ENCODE measurements around the gene PAX7. TPM values are rescaled to one million over a fixed set of nuclear protein-coding genes. Genes with fewer than 3 reads are reported as not detected.

PAX7 gene
- total RNA-seq, 1 experiment from 2014 or later: not detected

DNA sequence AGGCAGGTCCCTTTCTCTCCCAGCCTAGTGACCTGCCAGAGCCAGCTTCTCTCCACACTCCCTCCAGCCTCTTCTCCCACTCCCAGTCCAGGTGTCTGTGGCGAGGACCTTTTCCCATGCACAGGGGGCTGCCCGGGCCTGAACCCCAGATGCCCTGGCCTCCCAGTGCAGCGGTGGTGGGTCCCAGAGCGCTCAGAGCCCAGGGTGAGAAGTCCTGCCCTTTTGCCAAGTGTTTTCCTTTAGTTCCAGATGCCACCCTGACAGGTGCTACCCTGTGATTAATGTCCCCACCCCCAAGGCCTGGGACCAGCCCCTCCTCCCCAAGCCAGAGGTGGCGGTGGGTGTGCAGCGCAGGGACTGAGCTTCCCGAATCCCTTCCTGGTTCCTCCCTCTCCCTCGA lies 90.4 kb downstream of the PAX7 start:
- H3K9me3 ChIP-seq (replicated peaks): no peaks in the 10 kb centered on the region
- DNase-seq (ENCODE audit: low read depth in 1 of 2, low spot score in 2 of 2): no peak
- no peak overlapping the region for H3K4me3 ChIP-seq
- H3K36me3 ChIP-seq: no peaks in the 10 kb centered on the region
- H3K27ac ChIP-seq: no peak overlapping the region
- no peaks in the 10 kb centered on the region for H3K4me1 ChIP-seq (replicated peaks)
- peaks cover 91% of the 10 kb centered on the region for H3K27me3 ChIP-seq (replicated peaks)

DNA sequence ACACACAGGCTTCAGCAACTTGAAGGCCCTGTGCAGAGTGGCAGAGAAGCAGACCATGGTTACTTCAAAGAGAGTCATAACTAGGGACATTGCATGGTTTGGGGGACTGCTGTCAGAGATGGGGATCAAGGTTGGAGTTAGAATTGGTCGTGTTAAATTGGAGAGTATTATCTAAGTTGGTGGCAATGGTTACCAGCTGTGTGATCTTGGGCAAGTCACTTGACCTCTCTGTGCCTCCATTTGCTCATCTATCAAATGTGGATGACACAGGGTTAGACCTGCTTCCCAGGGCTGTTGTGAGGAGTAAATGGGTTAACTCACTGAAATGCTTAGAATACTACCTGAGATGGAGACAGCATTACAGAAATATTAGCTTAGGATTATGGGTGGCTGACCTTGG lies 91.1 kb downstream of the PAX7 start:
- Histone ChIP-seq H3K9me3 (replicated peaks) (no peaks in the 10 kb centered on the region), H3K36me3 (no peaks in the 10 kb centered on the region), H3K27ac (no peak overlapping the region), H3K4me1 (replicated peaks) (no peaks in the 10 kb centered on the region), H3K4me3 (no peak overlapping the region), H3K27me3 (replicated peaks) (peaks cover 95% of the 10 kb centered on the region)
- no peak for DNase-seq (ENCODE audit: low read depth in 1 of 2, low spot score in 2 of 2)

GRCh38 chr1:18722270-18722669 lies 91.6 kb downstream of the PAX7 start:
- Histone ChIP-seq H3K9me3 (replicated peaks) (no peaks in the 10 kb centered on the region), H3K27me3 (replicated peaks) (peaks cover 90% of the 10 kb centered on the region), H3K27ac (no peak overlapping the region), H3K4me3 (no peak overlapping the region), H3K36me3 (no peaks in the 10 kb centered on the region), H3K4me1 (replicated peaks) (no peaks in the 10 kb centered on the region)
- DNase-seq (ENCODE audit: low read depth in 1 of 2, low spot score in 2 of 2): no peak

DNA sequence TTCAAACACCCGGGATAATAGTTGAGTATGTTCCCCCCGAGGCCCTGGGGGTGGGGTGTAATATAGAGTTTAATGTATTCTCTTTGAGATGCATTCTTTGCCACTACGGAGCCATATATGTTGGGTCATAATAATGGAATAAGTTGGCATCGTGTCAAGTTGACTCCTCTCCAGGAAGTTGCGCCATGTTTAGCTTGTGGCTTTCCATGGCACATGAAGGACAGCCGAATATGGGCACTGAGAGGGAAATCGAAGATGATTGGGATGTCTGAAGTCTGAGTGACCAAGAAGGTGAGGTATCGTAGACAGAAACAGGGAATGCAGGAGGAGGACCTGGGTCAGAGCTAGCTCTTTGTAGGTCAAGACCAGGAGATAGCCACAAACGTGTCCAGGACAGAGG lies 92.6 kb downstream of the PAX7 start:
- peaks cover 81% of the 10 kb centered on the region for H3K27me3 ChIP-seq (replicated peaks)
- H3K9me3 ChIP-seq (replicated peaks): no peaks in the 10 kb centered on the region
- no peak overlapping the region for H3K27ac ChIP-seq
- H3K4me1 ChIP-seq (replicated peaks): no peaks in the 10 kb centered on the region
- H3K4me3 ChIP-seq: no peak overlapping the region
- no peaks in the 10 kb centered on the region for H3K36me3 ChIP-seq
- no peak for DNase-seq (ENCODE audit: low read depth in 1 of 2, low spot score in 2 of 2)

- Histone ChIP-seq H3K27ac (no peak overlapping the region), H3K4me3 (no peak overlapping the region)
- DNase-seq (ENCODE audit: low read depth in 1 of 2, low spot score in 2 of 2): no peak
Measured at GRCh38 chr1:18723701-18724411, 93.2 kb downstream of the PAX7 start.

GRCh38 chr1:18724801-18725200 lies 94.2 kb downstream of the PAX7 start:
- H3K27ac ChIP-seq: no peak overlapping the region
- H3K4me1 ChIP-seq (replicated peaks): no peaks in the 10 kb centered on the region
- no peak overlapping the region for H3K4me3 ChIP-seq
- H3K36me3 ChIP-seq: no peaks in the 10 kb centered on the region
- peaks cover 72% of the 10 kb centered on the region for H3K27me3 ChIP-seq (replicated peaks)
- DNase-seq (ENCODE audit: low read depth in 1 of 2, low spot score in 2 of 2): no peak
- H3K9me3 ChIP-seq (replicated peaks): no peaks in the 10 kb centered on the region

More at GRCh38 chr1:18723701-18724411, 93.2 kb downstream of the PAX7 start:
- H3K27me3 ChIP-seq (replicated peaks): peaks cover 74% of the 10 kb centered on the region
- H3K4me1 ChIP-seq (replicated peaks): no peaks in the 10 kb centered on the region
- no peaks in the 10 kb centered on the region for H3K36me3 ChIP-seq
- no peaks in the 10 kb centered on the region for H3K9me3 ChIP-seq (replicated peaks)

GRCh38 chr1:18725231-18725895 lies 94.7 kb downstream of the PAX7 start:
- H3K4me1 ChIP-seq (replicated peaks): no peaks in the 10 kb centered on the region
- H3K27ac ChIP-seq: no peak overlapping the region
- no peaks in the 10 kb centered on the region for H3K9me3 ChIP-seq (replicated peaks)
- no peak for DNase-seq (ENCODE audit: low read depth in 1 of 2, low spot score in 2 of 2)
- H3K36me3 ChIP-seq: no peaks in the 10 kb centered on the region
- H3K27me3 ChIP-seq (replicated peaks): peaks cover 71% of the 10 kb centered on the region
- H3K4me3 ChIP-seq: no peak overlapping the region

DNA sequence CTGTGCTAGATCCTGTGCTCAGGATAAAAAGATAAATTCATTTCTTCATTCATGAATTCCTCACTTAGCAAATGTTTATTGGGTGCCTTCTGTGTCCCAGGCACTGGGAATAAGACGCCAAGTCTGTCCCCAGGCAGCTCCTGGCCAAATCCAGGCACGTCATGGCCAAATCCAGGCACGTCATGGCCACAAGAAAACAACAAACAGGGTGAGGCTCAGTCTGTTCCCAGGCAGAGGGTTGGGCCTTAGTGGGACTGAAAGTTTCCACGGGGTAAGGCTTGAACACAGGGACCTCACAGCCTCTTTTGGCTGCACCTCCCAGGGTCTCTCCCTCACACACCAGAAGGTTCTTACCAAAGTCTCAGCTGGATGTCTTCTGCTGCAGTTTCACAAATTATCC lies 95.7 kb downstream of the PAX7 start:
- no peak for DNase-seq (ENCODE audit: low read depth in 1 of 2, low spot score in 2 of 2)
- Histone ChIP-seq H3K36me3 (no peaks in the 10 kb centered on the region), H3K27ac (no peak overlapping the region), H3K9me3 (replicated peaks) (no peaks in the 10 kb centered on the region), H3K27me3 (replicated peaks) (peaks cover 63% of the 10 kb centered on the region), H3K4me1 (replicated peaks) (no peaks in the 10 kb centered on the region), H3K4me3 (no peak overlapping the region)

GRCh38 chr1:18727956-18728355 lies 97.3 kb downstream of the PAX7 start:
- no peaks in the 10 kb centered on the region for H3K9me3 ChIP-seq (replicated peaks)
- no peak for DNase-seq (ENCODE audit: low read depth in 1 of 2, low spot score in 2 of 2)
- H3K36me3 ChIP-seq: no peaks in the 10 kb centered on the region
- H3K27me3 ChIP-seq (replicated peaks): peaks cover 62% of the 10 kb centered on the region
- no peak overlapping the region for H3K27ac ChIP-seq
- no peaks in the 10 kb centered on the region for H3K4me1 ChIP-seq (replicated peaks)
- no peak overlapping the region for H3K4me3 ChIP-seq

- Histone ChIP-seq H3K4me3 (no peak overlapping the region), H3K27me3 (replicated peaks) (peaks cover 58% of the 10 kb centered on the region), H3K4me1 (replicated peaks) (no peaks in the 10 kb centered on the region), H3K36me3 (no peaks in the 10 kb centered on the region), H3K27ac (no peak overlapping the region), H3K9me3 (replicated peaks) (no peaks in the 10 kb centered on the region)
- no peak for DNase-seq (ENCODE audit: low read depth in 1 of 2, low spot score in 2 of 2)
Measured at GRCh38 chr1:18730321-18730720, 99.7 kb downstream of the PAX7 start.

DNA sequence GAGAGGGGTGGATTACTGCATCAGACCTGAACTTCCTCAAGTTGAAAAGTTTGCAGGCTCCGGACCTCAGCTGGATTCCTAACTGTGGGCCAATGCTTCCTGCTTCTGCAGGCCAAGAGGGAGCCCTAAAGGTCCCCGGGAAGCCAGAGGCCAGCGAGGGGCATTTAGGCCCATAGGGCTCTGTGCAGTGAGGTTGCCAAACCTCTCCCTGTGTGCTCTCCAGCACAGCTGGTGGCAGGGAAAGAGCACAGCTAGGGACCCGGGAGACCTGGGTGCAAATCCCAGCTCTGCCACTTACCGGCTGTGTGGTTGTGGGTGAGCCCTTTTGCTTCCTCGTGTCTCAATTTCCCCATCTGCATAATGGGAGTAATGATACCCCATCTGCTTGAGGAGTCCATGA lies 100.5 kb downstream of the PAX7 start:
- Histone ChIP-seq H3K27me3 (replicated peaks) (peaks cover 53% of the 10 kb centered on the region), H3K36me3 (no peaks in the 10 kb centered on the region), H3K9me3 (replicated peaks) (no peaks in the 10 kb centered on the region)

DNA sequence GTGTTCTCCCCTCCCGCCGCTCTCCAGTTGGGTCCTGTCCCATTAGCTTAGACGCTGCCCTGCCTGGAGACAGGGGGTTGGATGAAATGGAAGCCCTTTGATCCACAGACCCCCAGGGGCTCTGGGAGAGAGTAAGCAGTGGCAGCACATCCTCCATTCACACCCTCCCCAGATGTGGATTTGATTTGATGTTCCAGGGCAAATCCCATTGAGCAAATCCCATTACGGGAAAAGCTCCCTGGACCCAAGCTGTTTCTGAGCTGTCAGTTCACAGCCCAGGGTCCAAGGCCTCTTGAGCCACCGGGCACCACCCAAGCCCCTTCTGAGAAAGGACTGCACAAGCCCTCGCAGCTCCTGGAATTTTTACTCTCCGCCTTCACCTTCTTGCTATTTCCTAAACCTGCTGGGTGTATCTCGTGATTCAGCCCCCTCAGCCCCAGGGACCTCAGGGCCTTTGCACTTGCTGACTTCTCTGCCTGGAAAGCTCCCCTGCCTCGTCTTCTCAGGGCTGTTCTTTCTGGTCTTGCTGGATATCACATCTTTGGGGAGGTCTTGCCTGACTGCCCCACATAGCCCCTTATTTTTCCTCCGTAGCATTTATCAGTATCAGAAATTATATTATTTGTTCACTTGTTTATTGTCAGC lies 101.1 kb downstream of the PAX7 start:
- Histone ChIP-seq H3K9me3 (replicated peaks) (no peaks in the 10 kb centered on the region), H3K27ac (no peak overlapping the region), H3K36me3 (no peaks in the 10 kb centered on the region), H3K27me3 (replicated peaks) (peaks cover 49% of the 10 kb centered on the region), H3K4me1 (replicated peaks) (no peaks in the 10 kb centered on the region), H3K4me3 (no peak overlapping the region)
- no peak for DNase-seq (ENCODE audit: low read depth in 1 of 2, low spot score in 2 of 2)

More for the DNA sequence above, 100.5 kb downstream of the PAX7 start:
- Histone ChIP-seq H3K4me1 (replicated peaks) (no peaks in the 10 kb centered on the region), H3K27ac (no peak overlapping the region), H3K4me3 (no peak overlapping the region)
- DNase-seq (ENCODE audit: low read depth in 1 of 2, low spot score in 2 of 2): no peak

GRCh38 chr1:18732686-18733085 lies 102.0 kb downstream of the PAX7 start:
- H3K4me1 ChIP-seq (replicated peaks): no peaks in the 10 kb centered on the region
- H3K9me3 ChIP-seq (replicated peaks): no peaks in the 10 kb centered on the region
- no peaks in the 10 kb centered on the region for H3K36me3 ChIP-seq
- H3K27ac ChIP-seq: no peak overlapping the region
- no peak for DNase-seq (ENCODE audit: low read depth in 1 of 2, low spot score in 2 of 2)
- H3K4me3 ChIP-seq: no peak overlapping the region
- peaks cover 49% of the 10 kb centered on the region for H3K27me3 ChIP-seq (replicated peaks)

DNA sequence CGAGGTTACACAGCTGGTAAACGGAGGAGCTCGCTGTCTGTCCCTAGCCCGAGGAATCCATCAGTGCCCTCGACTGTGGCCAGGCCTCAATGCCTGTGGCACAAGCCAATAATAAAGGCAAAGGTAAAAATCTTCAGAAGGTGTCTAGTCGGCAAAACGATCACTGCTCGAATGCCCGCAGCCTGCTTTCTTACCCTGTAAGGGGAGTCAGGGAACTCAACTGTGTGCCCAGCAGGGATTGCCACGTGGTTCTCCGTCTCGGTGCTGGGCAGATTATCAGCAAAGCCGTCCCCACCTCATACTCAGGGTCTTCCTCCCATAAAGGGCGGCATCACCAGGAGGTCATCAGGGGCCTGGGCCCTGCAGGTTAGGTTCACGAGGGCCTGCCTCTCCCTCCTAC lies 103.4 kb downstream of the PAX7 start:
- no peaks in the 10 kb centered on the region for H3K9me3 ChIP-seq (replicated peaks)
- H3K4me1 ChIP-seq (replicated peaks): no peaks in the 10 kb centered on the region
- H3K4me3 ChIP-seq: no peak overlapping the region
- H3K27me3 ChIP-seq (replicated peaks): peaks cover 49% of the 10 kb centered on the region
- DNase-seq (ENCODE audit: low read depth in 1 of 2, low spot score in 2 of 2): no peak
- H3K36me3 ChIP-seq: no peaks in the 10 kb centered on the region
- H3K27ac ChIP-seq: no peak overlapping the region

Measured in SJSA1 (cell line).